ENCODE measurements around the gene TDRKH.
"Not testable (repeated sequence)": the region's sequence is repeated elsewhere in the genome, so short reads cannot be mapped to it uniquely, and the experiment has no call there.

TDRKH gene

GRCh38 chr1:151799179-151800022 is 9.1 kb upstream of the TDRKH start:
- Mint-ChIP-seq H3K9me3 (no peaks in the 10 kb centered on the region), H3K36me3 (peaks cover 4% of the 10 kb centered on the region), H3K4me3 (no peak overlapping the region), H3K27ac (no peak overlapping the region), H3K4me1 (no peaks in the 10 kb centered on the region), H3K27me3 (no peaks in the 10 kb centered on the region)

DNA sequence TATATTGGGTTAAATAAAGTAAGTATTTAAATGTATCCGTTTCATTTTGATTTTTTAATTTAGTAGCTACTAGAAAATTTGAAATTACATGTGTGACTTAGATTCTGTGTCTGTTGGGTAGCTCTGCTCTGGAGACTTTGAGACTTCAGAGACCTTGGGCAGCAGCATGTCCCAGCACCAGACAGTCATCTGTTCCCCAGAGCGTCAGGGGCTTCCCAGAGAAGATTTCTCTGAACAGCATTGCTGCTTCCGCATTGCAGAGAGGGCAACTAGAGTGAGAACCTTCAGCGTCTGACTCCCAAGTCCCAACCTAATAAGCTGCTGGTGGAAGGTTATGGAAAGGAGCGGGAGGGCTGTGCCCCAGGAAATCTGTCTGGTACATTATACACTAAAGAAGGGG is 8.3 kb upstream of the TDRKH start:
- Mint-ChIP-seq H3K36me3 (peaks cover 6% of the 10 kb centered on the region), H3K4me1 (no peaks in the 10 kb centered on the region), H3K4me3 (no peak overlapping the region), H3K27me3 (no peaks in the 10 kb centered on the region), H3K9me3 (no peaks in the 10 kb centered on the region), H3K27ac (no peak overlapping the region)

DNA sequence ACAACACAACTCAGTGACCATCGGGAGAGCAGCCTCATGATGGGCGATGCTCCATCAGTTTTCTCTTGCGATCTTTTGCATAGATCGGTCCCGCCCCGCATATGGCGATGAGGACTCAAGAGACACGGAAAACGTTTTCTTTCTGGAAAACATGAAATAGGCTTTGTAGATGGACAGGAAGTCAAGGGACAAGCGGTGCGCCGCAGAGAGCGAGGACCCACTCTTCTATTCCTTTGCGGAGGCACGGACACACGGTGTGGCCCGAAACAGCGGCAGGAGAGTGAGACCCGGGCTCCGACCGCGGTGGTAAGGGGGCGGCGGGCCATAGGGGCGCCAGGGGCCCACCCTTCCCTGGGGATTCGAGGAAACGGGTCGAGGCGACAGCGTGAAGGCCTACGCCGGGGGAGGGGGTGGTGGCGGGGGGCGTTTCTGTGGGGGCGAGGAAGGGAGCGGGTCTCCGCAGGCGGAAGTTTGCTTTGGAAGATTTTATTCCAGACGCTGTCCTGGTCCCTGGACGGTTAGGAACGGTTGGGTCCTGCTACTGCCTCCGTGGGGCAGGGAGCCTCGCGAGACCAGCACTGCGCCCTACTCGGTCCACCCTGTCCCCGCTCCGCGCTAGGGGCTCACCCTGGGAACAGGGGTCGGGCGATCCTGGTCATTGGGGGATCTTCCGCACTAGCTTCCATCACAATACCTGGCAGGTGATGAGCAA is 796 bp upstream of the TDRKH start:
- Mint-ChIP-seq H3K27me3 (no peaks in the 10 kb centered on the region), H3K36me3 (peaks cover 2% of the 10 kb centered on the region), H3K9me3 (no peaks in the 10 kb centered on the region), H3K27ac (peak overlapping the region; percentile 96), H3K4me3 (peak overlapping the region; percentile 98), H3K4me1 (peaks cover 34% of the 10 kb centered on the region)

DNA sequence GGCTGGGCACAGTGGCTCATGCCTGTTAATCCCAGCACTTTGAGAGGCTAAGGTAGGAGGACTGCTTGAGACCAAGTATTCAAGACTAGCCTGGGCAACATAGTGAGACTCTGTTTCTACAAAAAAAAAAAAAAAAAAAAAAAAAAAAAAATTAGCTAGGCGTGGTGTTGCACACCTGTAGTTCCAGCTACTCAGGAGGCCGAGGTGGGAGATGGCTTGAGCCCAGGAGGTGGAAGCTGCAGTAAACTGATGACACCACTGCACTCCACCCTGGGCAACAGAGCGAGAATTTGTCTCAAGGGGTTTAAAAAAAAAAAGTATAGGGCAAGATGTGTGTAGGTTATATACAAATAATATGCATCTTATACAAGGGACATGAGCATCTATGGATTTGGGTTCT is 2.6 kb downstream of the TDRKH start:
- no peak overlapping the region for H3K4me3 Mint-ChIP-seq
- no peaks in the 10 kb centered on the region for H3K9me3 Mint-ChIP-seq
- peaks cover 34% of the 10 kb centered on the region for H3K4me1 Mint-ChIP-seq
- H3K27ac Mint-ChIP-seq, result no peak overlapping the region
- H3K36me3 Mint-ChIP-seq, result no peaks in the 10 kb centered on the region
- no peaks in the 10 kb centered on the region for H3K27me3 Mint-ChIP-seq

GRCh38 chr1:151783796-151784195 is 6.5 kb downstream of the TDRKH start:
- Mint-ChIP-seq H3K27ac (no peak overlapping the region), H3K4me1 (peaks cover 3% of the 10 kb centered on the region), H3K9me3 (no peaks in the 10 kb centered on the region), H3K36me3 (peaks cover 9% of the 10 kb centered on the region), H3K27me3 (no peaks in the 10 kb centered on the region), H3K4me3 (no peak overlapping the region)

DNA sequence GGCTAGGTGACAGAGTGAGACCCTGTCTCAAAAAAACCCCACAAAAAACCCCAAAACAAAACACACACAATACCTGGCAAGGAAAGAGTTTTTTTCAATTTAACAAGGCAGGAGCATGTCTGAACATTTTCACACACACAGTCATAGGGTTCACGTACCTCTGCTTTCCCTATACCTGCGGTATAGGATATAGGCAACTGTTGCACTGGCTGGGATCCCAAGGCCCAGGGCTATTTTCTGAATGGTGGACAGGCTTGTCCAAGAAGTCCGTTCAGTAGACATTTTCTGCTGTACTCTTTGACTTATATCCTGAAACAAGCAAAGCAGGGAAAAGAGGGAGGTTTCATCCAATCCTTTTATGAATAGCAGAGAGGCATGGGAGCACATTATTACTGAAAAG is 7.6 kb downstream of the TDRKH start:
- peaks cover 14% of the 10 kb centered on the region for H3K36me3 Mint-ChIP-seq
- H3K9me3 Mint-ChIP-seq, result no peaks in the 10 kb centered on the region
- no peak overlapping the region for H3K4me3 Mint-ChIP-seq
- H3K27me3 Mint-ChIP-seq, result no peaks in the 10 kb centered on the region
- H3K27ac Mint-ChIP-seq, result no peak overlapping the region
- no peaks in the 10 kb centered on the region for H3K4me1 Mint-ChIP-seq

DNA sequence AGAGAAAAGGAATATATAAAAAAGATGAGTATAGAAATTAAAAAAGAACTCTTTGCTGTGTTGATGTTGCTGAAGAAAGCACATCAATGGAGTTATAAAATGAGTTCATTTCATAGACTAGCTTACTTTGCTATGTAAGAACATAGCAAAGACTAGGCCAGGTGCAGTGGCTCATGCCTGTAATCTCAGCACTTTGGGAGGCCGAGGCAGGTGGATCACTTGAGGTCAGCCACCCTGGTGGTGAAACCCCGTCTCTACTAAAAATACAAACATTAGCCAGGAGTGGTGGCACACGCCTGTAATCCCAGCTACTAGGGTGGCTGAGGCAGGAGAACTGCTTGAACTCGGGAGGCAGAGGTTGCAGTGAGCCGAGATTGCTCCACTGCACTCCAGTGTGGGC is 8.3 kb downstream of the TDRKH start:
- peaks cover 14% of the 10 kb centered on the region for H3K36me3 Mint-ChIP-seq
- H3K4me1 Mint-ChIP-seq, H3K4me3 Mint-ChIP-seq, H3K27me3 Mint-ChIP-seq, H3K27ac Mint-ChIP-seq, H3K9me3 Mint-ChIP-seq: not testable (repeated sequence)

GRCh38 chr1:151780736-151781135 is 9.6 kb downstream of the TDRKH start:
- H3K27ac Mint-ChIP-seq, H3K27me3 Mint-ChIP-seq: not testable (repeated sequence)

GRCh38 chr1:151779852-151780251 is 10.4 kb downstream of the TDRKH start:
- Mint-ChIP-seq H3K27me3 (no peaks in the 10 kb centered on the region), H3K27ac (no peak overlapping the region), H3K9me3 (no peaks in the 10 kb centered on the region), H3K36me3 (peaks cover 16% of the 10 kb centered on the region), H3K4me1 (no peaks in the 10 kb centered on the region), H3K4me3 (no peak overlapping the region)

More at GRCh38 chr1:151780736-151781135, 9.6 kb downstream of the TDRKH start:
- H3K4me1 Mint-ChIP-seq, H3K4me3 Mint-ChIP-seq, H3K9me3 Mint-ChIP-seq: not testable (repeated sequence)
- peaks cover 16% of the 10 kb centered on the region for H3K36me3 Mint-ChIP-seq

DNA sequence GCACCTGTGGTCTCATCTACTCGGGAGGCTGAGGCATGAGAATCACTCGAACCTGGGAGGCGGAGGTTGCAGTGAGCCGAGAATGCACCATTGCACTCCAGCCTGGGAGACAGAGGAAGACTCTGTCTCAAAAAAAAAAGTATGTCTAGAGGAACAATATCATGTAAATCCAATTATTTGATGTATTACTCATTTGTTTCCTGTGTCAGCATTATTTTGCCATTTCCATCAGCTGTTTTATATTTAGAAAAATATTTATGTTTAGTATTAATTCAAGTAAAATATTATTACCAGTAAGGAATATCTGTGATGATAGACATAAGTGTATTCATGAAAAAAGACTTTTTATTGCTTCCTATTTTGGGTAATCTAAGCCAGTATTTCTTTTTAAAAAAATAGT is 13.0 kb downstream of the TDRKH start:
- peaks cover 16% of the 10 kb centered on the region for H3K36me3 Mint-ChIP-seq
- no peak overlapping the region for H3K4me3 Mint-ChIP-seq
- no peaks in the 10 kb centered on the region for H3K27me3 Mint-ChIP-seq

GRCh38 chr1:151776665-151777062 is 13.6 kb downstream of the TDRKH start:
- Mint-ChIP-seq H3K36me3 (peaks cover 16% of the 10 kb centered on the region), H3K9me3 (no peaks in the 10 kb centered on the region), H3K27me3 (no peaks in the 10 kb centered on the region), H3K4me3 (no peak overlapping the region), H3K27ac (no peak overlapping the region), H3K4me1 (no peaks in the 10 kb centered on the region)

More for the DNA sequence above, 13.0 kb downstream of the TDRKH start:
- Mint-ChIP-seq H3K4me1 (no peaks in the 10 kb centered on the region), H3K27ac (no peak overlapping the region), H3K9me3 (no peaks in the 10 kb centered on the region)

DNA sequence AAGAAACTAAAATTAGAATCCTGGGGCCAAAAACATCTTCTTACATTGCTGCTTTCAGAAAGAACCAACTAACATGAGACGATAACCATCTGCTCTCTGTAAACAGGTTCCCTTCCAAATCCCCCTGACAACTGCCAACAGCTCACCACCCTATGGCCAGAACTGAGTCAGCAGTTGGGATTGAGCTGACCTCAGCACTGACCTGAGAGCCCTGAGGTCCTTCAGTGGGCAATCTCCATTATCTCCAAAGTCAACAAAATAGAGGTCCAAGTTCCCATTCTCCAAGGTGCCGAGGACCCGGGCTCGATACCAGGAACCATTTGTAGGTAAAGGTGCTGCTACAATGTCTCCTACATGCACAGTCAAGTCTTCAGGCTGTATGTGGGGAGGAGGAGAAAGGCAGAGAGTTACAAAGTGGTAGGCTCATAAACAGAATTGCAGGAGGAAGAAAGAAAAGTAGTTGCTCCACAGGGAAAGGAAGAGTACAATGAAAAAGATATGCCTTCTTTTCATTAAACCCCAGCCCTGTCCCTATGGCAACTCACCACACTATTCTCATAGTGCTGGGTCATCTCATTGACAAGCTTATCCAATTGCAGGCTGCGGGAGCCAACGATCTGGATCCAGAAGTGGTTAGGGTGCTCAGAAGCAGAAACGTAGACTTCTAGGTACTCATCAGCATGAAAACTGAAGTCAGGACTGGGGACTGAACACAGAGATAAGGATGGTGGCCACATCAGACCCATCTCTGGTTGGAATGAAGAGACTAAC is 14.2 kb downstream of the TDRKH start:
- Mint-ChIP-seq H3K36me3 (peaks cover 12% of the 10 kb centered on the region), H3K4me3 (no peak overlapping the region), H3K27ac (no peak overlapping the region), H3K9me3 (no peaks in the 10 kb centered on the region), H3K27me3 (no peaks in the 10 kb centered on the region), H3K4me1 (no peaks in the 10 kb centered on the region)

GRCh38 chr1:151774256-151774922 is 15.9 kb downstream of the TDRKH start:
- H3K27me3 Mint-ChIP-seq, result no peaks in the 10 kb centered on the region
- H3K4me3 Mint-ChIP-seq, result no peak overlapping the region
- peaks cover 7% of the 10 kb centered on the region for H3K36me3 Mint-ChIP-seq
- no peaks in the 10 kb centered on the region for H3K9me3 Mint-ChIP-seq
- H3K27ac Mint-ChIP-seq, result no peak overlapping the region
- H3K4me1 Mint-ChIP-seq, result no peaks in the 10 kb centered on the region

DNA sequence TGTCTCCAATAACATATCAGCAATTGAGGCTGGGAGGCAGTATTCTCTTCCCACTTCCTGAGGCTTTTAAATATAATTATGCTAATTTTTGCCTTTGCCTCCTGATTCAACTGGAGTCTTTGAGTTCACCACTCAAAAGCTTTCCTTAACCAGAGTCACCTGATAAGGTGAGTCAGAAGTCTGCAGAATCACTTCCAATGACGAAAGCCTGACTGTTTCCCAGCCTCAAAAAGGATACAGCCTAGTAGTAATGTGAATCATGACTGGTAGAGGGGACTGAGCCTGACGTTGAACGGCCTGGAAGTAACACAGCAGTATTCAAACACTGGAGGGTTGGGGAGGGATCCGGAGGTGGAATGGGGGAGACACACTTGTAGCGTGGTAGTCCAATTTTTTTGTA is 16.6 kb downstream of the TDRKH start:
- Mint-ChIP-seq H3K9me3 (no peaks in the 10 kb centered on the region), H3K27me3 (no peaks in the 10 kb centered on the region), H3K4me1 (no peaks in the 10 kb centered on the region), H3K36me3 (peaks cover 7% of the 10 kb centered on the region), H3K4me3 (no peak overlapping the region), H3K27ac (no peak overlapping the region)

DNA sequence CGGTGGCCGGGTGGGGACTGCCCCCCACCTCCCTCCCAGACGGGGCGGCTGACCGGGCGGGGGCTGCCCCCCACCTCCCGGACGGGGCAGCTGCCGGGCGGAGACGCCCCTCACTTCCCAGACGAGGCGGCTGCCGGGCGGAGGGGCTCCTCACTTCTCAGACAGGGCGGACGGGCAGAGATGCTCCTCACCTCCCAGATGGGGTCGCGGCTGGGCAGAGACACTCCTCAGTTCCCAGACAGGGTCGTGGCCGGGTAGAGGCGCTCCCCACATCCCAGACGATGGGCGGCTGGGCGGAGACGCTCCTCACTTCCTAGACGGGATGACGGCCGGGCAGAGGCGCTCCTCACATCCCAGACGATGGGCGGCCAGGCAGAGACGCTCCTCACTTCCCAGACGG is 21.0 kb downstream of the TDRKH start:
- H3K4me3 Mint-ChIP-seq, H3K27me3 Mint-ChIP-seq, H3K36me3 Mint-ChIP-seq, H3K27ac Mint-ChIP-seq, H3K4me1 Mint-ChIP-seq, H3K9me3 Mint-ChIP-seq: not testable (repeated sequence)

All from activated naive CD4-positive, alpha-beta T cell treated with anti-CD3 and anti-CD28 coated beads, Interleukin-2, amount 50 U/mL, for 24 hours (primary cell).